Liver (tissue), 9 donors: ENCODE data around the gene PEMT. TPM values are rescaled to one million over a fixed set of nuclear protein-coding genes. Genes with fewer than 3 reads are reported as not detected.

Experiments
- DNase-seq: peaks from one replicate; pipeline ENCODE4 v3.0.0-alpha.2; 2017; ENCODE audit warnings: low spot score
- H3K27ac ChIP-seq, 2 donors: one replicate each; pipeline ENCODE4 v1.7.0; 2013; ENCODE audit warnings: inconsistent platforms in 2 of 2, low read length in 2 of 2, control low read depth in 1 of 2, low read depth in 1 of 2, mild to moderate bottlenecking in 1 of 2
- H3K27me3 ChIP-seq, 4 donors: one replicate each; pipeline versions ENCODE4 v1.6.1 to v1.7.0; 2013; ENCODE audit warnings: low read length in 3 of 4, inconsistent platforms in 1 of 4, mild to moderate bottlenecking in 1 of 4, moderate library complexity in 1 of 4; ENCODE audit not compliant: control insufficient read depth in 4 of 4, insufficient read depth in 4 of 4
- H3K36me3 ChIP-seq, 4 donors: one replicate each; pipeline versions ENCODE4 v1.6.1 to v1.7.0; 2013; ENCODE audit warnings: low read length in 3 of 4, mild to moderate bottlenecking in 3 of 4, low read depth in 1 of 4, moderate library complexity in 1 of 4; ENCODE audit not compliant: control insufficient read depth in 4 of 4, insufficient read depth in 3 of 4
- H3K4me1 ChIP-seq, 4 donors: one replicate each; pipeline versions ENCODE4 v1.6.1 to v1.7.0; 2013; ENCODE audit warnings: low read length in 3 of 4, mild to moderate bottlenecking in 3 of 4, moderate library complexity in 1 of 4; ENCODE audit not compliant: control insufficient read depth in 4 of 4, insufficient read depth in 4 of 4
- H3K4me3 ChIP-seq, 3 donors: one replicate each; pipeline versions ENCODE4 v1.6.1 to v1.7.0; 2013; ENCODE audit warnings: low read length in 3 of 3, control low read depth in 1 of 3, low read depth in 1 of 3, mild to moderate bottlenecking in 1 of 3
- H3K9ac ChIP-seq, 2 donors: one replicate each; pipeline ENCODE4 v1.7.0; 2013; ENCODE audit warnings: low read length in 2 of 2, mild to moderate bottlenecking in 2 of 2, moderate library complexity in 2 of 2, control low read depth in 1 of 2, low read depth in 1 of 2
- H3K9me3 ChIP-seq, 4 donors: one replicate each; pipeline versions ENCODE4 v1.6.1 to v1.7.0; 2013; ENCODE audit warnings: low read length in 3 of 4; ENCODE audit not compliant: control insufficient read depth in 4 of 4
- EGR1 ChIP-seq, 2 donors: IDR thresholded peaks; 2 replicates each; pipeline ENCODE4 v1.6.1; 2016 to 2018; ENCODE audit warnings: antibody characterized with exemption in 2 of 2, low read depth in 2 of 2
- FOXA1 ChIP-seq: IDR thresholded peaks from 2 replicates; pipeline ENCODE4 v1.6.1; 2016; ENCODE audit warnings: antibody characterized with exemption
- FOXA2 ChIP-seq: IDR thresholded peaks from 2 replicates; pipeline ENCODE4 v1.6.1; 2016; ENCODE audit warnings: antibody characterized with exemption
- GABPA ChIP-seq, 2 donors: IDR thresholded peaks in 1 of 2; conservative IDR thresholded peaks in 1 of 2; 2 replicates each; pipeline ENCODE4 v1.6.1; 2016; ENCODE audit warnings: antibody characterized with exemption in 2 of 2, mild to moderate bottlenecking in 1 of 2, moderate library complexity in 1 of 2
- HNF4A ChIP-seq, 2 donors: conservative IDR thresholded peaks; 2 replicates each; pipeline ENCODE4 v1.6.1; 2016; ENCODE audit warnings: antibody characterized with exemption in 2 of 2, mild to moderate bottlenecking in 2 of 2
- HNF4G ChIP-seq: IDR thresholded peaks from 2 replicates; pipeline ENCODE4 v1.6.1; 2016; ENCODE audit warnings: antibody characterized with exemption
- NR2F2 ChIP-seq: IDR thresholded peaks from 2 replicates; pipeline ENCODE4 v1.6.1; 2016; ENCODE audit warnings: antibody characterized with exemption
- RAD21 ChIP-seq, 2 donors: IDR thresholded peaks; 2 replicates each; pipeline ENCODE4 v1.6.1; 2016; ENCODE audit warnings: antibody characterized with exemption in 2 of 2, mild to moderate bottlenecking in 2 of 2
- RXRA ChIP-seq, 2 donors: IDR thresholded peaks; 2 replicates each; pipeline ENCODE4 v1.6.1; 2017 to 2018; ENCODE audit warnings: antibody characterized with exemption in 2 of 2, mild to moderate bottlenecking in 1 of 2
- SP1 ChIP-seq: IDR thresholded peaks from 2 replicates; pipeline ENCODE4 v1.6.1; 2018; ENCODE audit warnings: antibody characterized with exemption, mild to moderate bottlenecking
- TAF1 ChIP-seq: conservative IDR thresholded peaks from 2 replicates; pipeline ENCODE4 v1.6.1; 2016; ENCODE audit warnings: antibody characterized with exemption, mild to moderate bottlenecking
- YY1 ChIP-seq: IDR thresholded peaks from 2 replicates; pipeline ENCODE4 v1.6.1; 2016; ENCODE audit warnings: antibody characterized with exemption, mild to moderate bottlenecking
- WGBS: extraction: QIAGEN DNeasy Blood & Tissue Kit; methylation state at CpG from one replicate; pipeline ENCODE4 v1.1.7; 2013; 5-methylcytosine and 5-hydroxymethylcytosine counted together
- polyA plus RNA-seq, 2 donors: library from polyadenylated mRNA; stranded (reverse) in 1 of 2; unstranded in 1 of 2; fragments of 200-250 nt in 1 of 2; fragments of >200 nt in 1 of 2; fragmentation: Nextera tagmentation in 1 of 2; extraction: Ambion mirVana in 1 of 2; gene quantifications; one replicate each; pipeline versions ENCODE4 v1.2.1 to v1.2.3, GENCODE V29; 2013 to 2015
- total RNA-seq, 2 donors: library from RNA; depleted of rRNA; stranded (reverse); fragments of >200 nt; gene quantifications; one replicate each; pipeline ENCODE4 v1.2.3, GENCODE V29; 2014
- TF ChIP-seq, protein P1 (sequence below): fragments of 150-350 bp; IDR thresholded peaks from 2 replicates; pipeline ENCODE4 v1.5.1; 2017; ENCODE audit warnings: improper control_type of control experiment, low read depth, low read length; ENCODE audit not compliant: missing input control
- TF ChIP-seq, protein P2 (sequence below): IDR thresholded peaks from 2 replicates; pipeline ENCODE4 v1.6.1; 2016; ENCODE audit warnings: antibody characterized with exemption, mild to moderate bottlenecking
- TF ChIP-seq, protein P3 (sequence below): IDR thresholded peaks from 2 replicates; pipeline ENCODE4 v1.6.1; 2016; ENCODE audit warnings: antibody characterized with exemption
- TF ChIP-seq, protein P4 (sequence below): IDR thresholded peaks from 2 replicates; pipeline ENCODE4 v1.6.1; 2016; ENCODE audit warnings: antibody characterized with exemption
- TF ChIP-seq, protein P5 (sequence below): IDR thresholded peaks from 2 replicates; pipeline ENCODE4 v1.6.1; 2016; ENCODE audit warnings: antibody characterized with exemption
- donor health status: healthy.
- donor health status: healthy.
- donor health status: healthy.
- donor health status: healthy.
- donor health status: healthy.

PEMT gene
- total and polyA plus RNA-seq, 4 donors, result 64.6 to 211 (median 184) TPM

DNA sequence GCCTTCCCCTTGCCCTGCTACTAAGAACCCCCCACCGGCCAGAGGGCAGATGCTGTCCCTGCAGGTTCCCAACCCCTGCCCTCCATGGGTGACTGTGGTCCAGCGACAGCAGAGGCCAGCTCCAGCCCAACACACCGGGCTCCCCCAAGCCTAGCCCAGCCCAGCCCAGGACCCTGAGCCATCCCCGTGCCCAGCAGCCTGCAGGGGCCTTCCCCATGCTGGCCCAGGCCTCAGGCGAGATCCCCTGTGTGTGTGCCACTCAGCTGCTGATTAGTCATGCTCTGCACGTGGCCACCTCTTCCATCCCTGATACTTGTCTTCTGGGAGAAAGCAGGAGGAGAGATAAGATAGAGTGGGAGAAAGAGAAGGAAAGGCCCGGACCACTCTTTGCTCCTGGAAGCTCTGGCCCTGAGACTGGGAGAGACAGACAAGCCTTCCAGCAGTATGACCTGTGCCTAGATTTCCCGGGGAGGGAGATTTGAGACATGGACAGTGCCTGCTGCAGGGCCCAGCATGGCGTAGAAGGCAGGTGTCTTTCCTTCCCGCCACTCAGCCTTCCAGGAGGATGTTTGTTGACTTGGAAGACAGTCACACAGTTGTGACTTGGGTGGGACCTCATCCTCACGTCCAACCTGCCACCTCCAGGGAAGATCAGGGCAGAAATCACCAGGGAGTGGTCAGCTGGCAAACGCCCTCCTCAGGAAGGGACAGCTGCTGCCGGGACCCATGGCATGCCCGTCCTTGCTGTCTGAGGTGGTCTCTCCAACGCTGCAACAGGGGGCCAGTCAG is 54.0 kb downstream of the PEMT start:
- H3K27ac ChIP-seq, result peak overlapping the region; percentile 94 to 95
- H3K4me3 ChIP-seq, result no peak overlapping the region
- H3K9me3 ChIP-seq, result no peaks in the 10 kb centered on the region
- no peak for TF ChIP-seq NR2F2
- TF ChIP-seq, protein P1, sequence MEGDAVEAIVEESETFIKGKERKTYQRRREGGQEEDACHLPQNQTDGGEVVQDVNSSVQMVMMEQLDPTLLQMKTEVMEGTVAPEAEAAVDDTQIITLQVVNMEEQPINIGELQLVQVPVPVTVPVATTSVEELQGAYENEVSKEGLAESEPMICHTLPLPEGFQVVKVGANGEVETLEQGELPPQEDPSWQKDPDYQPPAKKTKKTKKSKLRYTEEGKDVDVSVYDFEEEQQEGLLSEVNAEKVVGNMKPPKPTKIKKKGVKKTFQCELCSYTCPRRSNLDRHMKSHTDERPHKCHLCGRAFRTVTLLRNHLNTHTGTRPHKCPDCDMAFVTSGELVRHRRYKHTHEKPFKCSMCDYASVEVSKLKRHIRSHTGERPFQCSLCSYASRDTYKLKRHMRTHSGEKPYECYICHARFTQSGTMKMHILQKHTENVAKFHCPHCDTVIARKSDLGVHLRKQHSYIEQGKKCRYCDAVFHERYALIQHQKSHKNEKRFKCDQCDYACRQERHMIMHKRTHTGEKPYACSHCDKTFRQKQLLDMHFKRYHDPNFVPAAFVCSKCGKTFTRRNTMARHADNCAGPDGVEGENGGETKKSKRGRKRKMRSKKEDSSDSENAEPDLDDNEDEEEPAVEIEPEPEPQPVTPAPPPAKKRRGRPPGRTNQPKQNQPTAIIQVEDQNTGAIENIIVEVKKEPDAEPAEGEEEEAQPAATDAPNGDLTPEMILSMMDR, result no peak
- TF ChIP-seq HNF4A (conservative IDR thresholded peaks at IDR 0.05), result no peak
- TF ChIP-seq, protein P2, sequence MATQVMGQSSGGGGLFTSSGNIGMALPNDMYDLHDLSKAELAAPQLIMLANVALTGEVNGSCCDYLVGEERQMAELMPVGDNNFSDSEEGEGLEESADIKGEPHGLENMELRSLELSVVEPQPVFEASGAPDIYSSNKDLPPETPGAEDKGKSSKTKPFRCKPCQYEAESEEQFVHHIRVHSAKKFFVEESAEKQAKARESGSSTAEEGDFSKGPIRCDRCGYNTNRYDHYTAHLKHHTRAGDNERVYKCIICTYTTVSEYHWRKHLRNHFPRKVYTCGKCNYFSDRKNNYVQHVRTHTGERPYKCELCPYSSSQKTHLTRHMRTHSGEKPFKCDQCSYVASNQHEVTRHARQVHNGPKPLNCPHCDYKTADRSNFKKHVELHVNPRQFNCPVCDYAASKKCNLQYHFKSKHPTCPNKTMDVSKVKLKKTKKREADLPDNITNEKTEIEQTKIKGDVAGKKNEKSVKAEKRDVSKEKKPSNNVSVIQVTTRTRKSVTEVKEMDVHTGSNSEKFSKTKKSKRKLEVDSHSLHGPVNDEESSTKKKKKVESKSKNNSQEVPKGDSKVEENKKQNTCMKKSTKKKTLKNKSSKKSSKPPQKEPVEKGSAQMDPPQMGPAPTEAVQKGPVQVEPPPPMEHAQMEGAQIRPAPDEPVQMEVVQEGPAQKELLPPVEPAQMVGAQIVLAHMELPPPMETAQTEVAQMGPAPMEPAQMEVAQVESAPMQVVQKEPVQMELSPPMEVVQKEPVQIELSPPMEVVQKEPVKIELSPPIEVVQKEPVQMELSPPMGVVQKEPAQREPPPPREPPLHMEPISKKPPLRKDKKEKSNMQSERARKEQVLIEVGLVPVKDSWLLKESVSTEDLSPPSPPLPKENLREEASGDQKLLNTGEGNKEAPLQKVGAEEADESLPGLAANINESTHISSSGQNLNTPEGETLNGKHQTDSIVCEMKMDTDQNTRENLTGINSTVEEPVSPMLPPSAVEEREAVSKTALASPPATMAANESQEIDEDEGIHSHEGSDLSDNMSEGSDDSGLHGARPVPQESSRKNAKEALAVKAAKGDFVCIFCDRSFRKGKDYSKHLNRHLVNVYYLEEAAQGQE, result no peak
- TF ChIP-seq, protein P3, sequence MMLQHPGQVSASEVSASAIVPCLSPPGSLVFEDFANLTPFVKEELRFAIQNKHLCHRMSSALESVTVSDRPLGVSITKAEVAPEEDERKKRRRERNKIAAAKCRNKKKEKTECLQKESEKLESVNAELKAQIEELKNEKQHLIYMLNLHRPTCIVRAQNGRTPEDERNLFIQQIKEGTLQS, result no peak
- no peak for TF ChIP-seq TAF1
- TF ChIP-seq RXRA (IDR thresholded peaks at IDR 0.05), result no peak
- no peak for TF ChIP-seq SP1
- no peak for TF ChIP-seq HNF4G
- no peak for TF ChIP-seq EGR1 (IDR thresholded peaks at IDR 0.05; ENCODE audit: low read depth in 2 of 2)
- no peak for TF ChIP-seq YY1
- no peak for TF ChIP-seq FOXA2
- TF ChIP-seq RAD21 (IDR thresholded peaks at IDR 0.05), result no peak
- TF ChIP-seq FOXA1, result no peak
- TF ChIP-seq, protein P4, sequence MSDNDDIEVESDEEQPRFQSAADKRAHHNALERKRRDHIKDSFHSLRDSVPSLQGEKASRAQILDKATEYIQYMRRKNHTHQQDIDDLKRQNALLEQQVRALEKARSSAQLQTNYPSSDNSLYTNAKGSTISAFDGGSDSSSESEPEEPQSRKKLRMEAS, result no peak
- TF ChIP-seq, protein P5, sequence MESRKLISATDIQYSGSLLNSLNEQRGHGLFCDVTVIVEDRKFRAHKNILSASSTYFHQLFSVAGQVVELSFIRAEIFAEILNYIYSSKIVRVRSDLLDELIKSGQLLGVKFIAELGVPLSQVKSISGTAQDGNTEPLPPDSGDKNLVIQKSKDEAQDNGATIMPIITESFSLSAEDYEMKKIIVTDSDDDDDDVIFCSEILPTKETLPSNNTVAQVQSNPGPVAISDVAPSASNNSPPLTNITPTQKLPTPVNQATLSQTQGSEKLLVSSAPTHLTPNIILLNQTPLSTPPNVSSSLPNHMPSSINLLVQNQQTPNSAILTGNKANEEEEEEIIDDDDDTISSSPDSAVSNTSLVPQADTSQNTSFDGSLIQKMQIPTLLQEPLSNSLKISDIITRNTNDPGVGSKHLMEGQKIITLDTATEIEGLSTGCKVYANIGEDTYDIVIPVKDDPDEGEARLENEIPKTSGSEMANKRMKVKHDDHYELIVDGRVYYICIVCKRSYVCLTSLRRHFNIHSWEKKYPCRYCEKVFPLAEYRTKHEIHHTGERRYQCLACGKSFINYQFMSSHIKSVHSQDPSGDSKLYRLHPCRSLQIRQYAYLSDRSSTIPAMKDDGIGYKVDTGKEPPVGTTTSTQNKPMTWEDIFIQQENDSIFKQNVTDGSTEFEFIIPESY, result no peak
- TF ChIP-seq GABPA (IDR thresholded peaks at IDR 0.05 in 1 of 2, conservative IDR thresholded peaks at IDR 0.05 in 1 of 2), result no peak
- no peaks in the 10 kb centered on the region for H3K36me3 ChIP-seq
- H3K27me3 ChIP-seq, result no peaks in the 10 kb centered on the region
- DNase-seq, result no peak
- 81% methylated on average over 15 of the region's 15 CpGs for WGBS
- H3K9ac ChIP-seq, result peak overlapping the region in 1 of 2 donors; percentile 47
- H3K4me1 ChIP-seq, result peaks cover 26 to 64% (median 44%) of the 10 kb centered on the region in 4 donors
